H1 (cell line): ENCODE data around the gene TLCD2. TPM values are rescaled to one million over a fixed set of nuclear protein-coding genes. Genes with fewer than 3 reads are reported as not detected.

Source experiments
- BRCA1 ChIP-seq: IDR thresholded peaks from 2 replicates; pipeline ENCODE4 v1.6.1; 2012; ENCODE audit warnings: low read depth, low read length, improper control_type of control experiment
- CHD2 ChIP-seq: IDR thresholded peaks from 2 replicates; pipeline ENCODE4 v1.6.1; 2012; ENCODE audit warnings: low read length, improper control_type of control experiment
- EZH2 ChIP-seq: fragments of 200-600 bp; sonication (generic); IDR thresholded peaks from 2 replicates; pipeline ENCODE4 v1.7.1; 2012; ENCODE audit warnings: low read depth, mild to moderate bottlenecking, moderate library complexity, low read length, inconsistent platforms; ENCODE audit not compliant: severe bottlenecking
- GABPA ChIP-seq: IDR thresholded peaks from 2 replicates; pipeline ENCODE4 v1.6.1; 2011; ENCODE audit warnings: mild to moderate bottlenecking, low read length, moderate library complexity, borderline replicate concordance; ENCODE audit not compliant: insufficient read depth
- HDAC6 ChIP-seq: IDR thresholded peaks from one replicate; pipeline ENCODE4 v1.7.1; 2012; ENCODE audit warnings: low read depth, mild to moderate bottlenecking, inconsistent platforms, low read length, moderate library complexity
- KDM5A ChIP-seq: fragments of 200-600 bp; IDR thresholded peaks from 2 replicates; pipeline ENCODE4 v1.7.1; 2012; ENCODE audit warnings: mild to moderate bottlenecking, low read length, inconsistent platforms, mixed read lengths
- PHF8 ChIP-seq: fragments of 200-600 bp; sonication (generic); conservative IDR thresholded peaks from 2 replicates; pipeline ENCODE4 v1.7.1; 2012; ENCODE audit warnings: low read depth, mild to moderate bottlenecking, inconsistent platforms, low read length, moderate library complexity
- SIRT6 ChIP-seq: IDR thresholded peaks from one replicate; pipeline ENCODE4 v1.7.1; 2012; ENCODE audit warnings: low read length, inconsistent platforms
- SUZ12 ChIP-seq: fragments of 200-600 bp; sonication (generic); IDR thresholded peaks from 2 replicates; pipeline ENCODE4 v1.6.1; 2012; ENCODE audit warnings: mild to moderate bottlenecking, inconsistent platforms, low read length, moderate library complexity, mixed read lengths
- ZNF274 ChIP-seq: IDR thresholded peaks from 2 replicates; pipeline ENCODE4 v1.7.0; 2012; ENCODE audit warnings: low read length, borderline replicate concordance; ENCODE audit errors: extremely low read depth
- polyA plus RNA-seq, 7 experiments: library from polyadenylated mRNA; depleted of rRNA in 3 of 7; stranded (reverse) in 5 of 7; unstranded in 2 of 7; fragments of >200 nt in 5 of 7; fragments of 200-250 nt in 2 of 7; gene quantifications; 1 replicate in 5 of 7; 2 replicates in 1 of 7; 4 replicates in 1 of 7; pipeline versions ENCODE4 v1.2.1 to v1.2.3, GENCODE V29; 2011 to 2013; ENCODE audit warnings: missing spikeins in 2 of 7, mixed read lengths in 2 of 7
- total RNA-seq: library from RNA; stranded (reverse); fragmentation: NEBNext Ultra II Directional; extraction: Animal tissue kit (Norgen Biotek cat#: 25700); gene quantifications from 2 replicates; pipeline ENCODE4 v1.2.1, GENCODE V29; 2021
- TF ChIP-seq, protein P1 (sequence below): fragments of 300-600 bp; sonication (generic); IDR thresholded peaks from 2 replicates; pipeline ENCODE4 v1.7.1; 2012; ENCODE audit warnings: low read length, moderate library complexity, mild to moderate bottlenecking, inconsistent platforms; ENCODE audit not compliant: insufficient replicate concordance
- TF ChIP-seq, protein P2 (sequence below): IDR thresholded peaks from 2 replicates; pipeline ENCODE4 v1.6.1; 2012; ENCODE audit warnings: inconsistent platforms

TLCD2 gene
- total and polyA plus RNA-seq, 2 of the 8 experiments (the other 6 are each of a cell fraction or from before 2014, with no cell fraction given) = 0.47 to 1.4 TPM

DNA sequence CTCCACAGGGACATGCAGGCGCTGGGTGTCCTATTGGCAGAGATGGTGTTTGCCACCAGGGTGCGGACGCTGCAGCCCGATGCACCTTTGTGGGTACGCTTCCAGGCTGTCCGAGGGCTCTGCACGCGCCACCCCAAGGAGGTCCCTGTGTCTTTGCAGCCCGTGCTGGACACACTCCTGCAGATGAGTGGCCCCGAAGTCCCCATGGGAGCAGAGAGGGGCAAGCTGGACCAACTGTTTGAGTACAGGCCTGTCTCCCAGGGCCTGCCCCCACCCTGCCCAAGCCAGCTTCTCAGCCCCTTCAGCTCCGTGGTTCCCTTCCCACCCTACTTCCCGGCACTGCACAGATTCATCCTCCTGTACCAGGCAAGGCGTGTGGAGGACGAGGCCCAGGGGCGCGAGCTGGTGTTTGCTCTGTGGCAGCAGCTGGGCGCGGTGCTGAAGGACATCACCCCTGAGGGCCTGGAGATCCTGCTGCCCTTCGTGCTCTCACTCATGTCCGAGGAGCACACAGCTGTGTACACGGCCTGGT lies 17.1 kb upstream of the TLCD2 start (continued):
- TF ChIP-seq, protein P1, sequence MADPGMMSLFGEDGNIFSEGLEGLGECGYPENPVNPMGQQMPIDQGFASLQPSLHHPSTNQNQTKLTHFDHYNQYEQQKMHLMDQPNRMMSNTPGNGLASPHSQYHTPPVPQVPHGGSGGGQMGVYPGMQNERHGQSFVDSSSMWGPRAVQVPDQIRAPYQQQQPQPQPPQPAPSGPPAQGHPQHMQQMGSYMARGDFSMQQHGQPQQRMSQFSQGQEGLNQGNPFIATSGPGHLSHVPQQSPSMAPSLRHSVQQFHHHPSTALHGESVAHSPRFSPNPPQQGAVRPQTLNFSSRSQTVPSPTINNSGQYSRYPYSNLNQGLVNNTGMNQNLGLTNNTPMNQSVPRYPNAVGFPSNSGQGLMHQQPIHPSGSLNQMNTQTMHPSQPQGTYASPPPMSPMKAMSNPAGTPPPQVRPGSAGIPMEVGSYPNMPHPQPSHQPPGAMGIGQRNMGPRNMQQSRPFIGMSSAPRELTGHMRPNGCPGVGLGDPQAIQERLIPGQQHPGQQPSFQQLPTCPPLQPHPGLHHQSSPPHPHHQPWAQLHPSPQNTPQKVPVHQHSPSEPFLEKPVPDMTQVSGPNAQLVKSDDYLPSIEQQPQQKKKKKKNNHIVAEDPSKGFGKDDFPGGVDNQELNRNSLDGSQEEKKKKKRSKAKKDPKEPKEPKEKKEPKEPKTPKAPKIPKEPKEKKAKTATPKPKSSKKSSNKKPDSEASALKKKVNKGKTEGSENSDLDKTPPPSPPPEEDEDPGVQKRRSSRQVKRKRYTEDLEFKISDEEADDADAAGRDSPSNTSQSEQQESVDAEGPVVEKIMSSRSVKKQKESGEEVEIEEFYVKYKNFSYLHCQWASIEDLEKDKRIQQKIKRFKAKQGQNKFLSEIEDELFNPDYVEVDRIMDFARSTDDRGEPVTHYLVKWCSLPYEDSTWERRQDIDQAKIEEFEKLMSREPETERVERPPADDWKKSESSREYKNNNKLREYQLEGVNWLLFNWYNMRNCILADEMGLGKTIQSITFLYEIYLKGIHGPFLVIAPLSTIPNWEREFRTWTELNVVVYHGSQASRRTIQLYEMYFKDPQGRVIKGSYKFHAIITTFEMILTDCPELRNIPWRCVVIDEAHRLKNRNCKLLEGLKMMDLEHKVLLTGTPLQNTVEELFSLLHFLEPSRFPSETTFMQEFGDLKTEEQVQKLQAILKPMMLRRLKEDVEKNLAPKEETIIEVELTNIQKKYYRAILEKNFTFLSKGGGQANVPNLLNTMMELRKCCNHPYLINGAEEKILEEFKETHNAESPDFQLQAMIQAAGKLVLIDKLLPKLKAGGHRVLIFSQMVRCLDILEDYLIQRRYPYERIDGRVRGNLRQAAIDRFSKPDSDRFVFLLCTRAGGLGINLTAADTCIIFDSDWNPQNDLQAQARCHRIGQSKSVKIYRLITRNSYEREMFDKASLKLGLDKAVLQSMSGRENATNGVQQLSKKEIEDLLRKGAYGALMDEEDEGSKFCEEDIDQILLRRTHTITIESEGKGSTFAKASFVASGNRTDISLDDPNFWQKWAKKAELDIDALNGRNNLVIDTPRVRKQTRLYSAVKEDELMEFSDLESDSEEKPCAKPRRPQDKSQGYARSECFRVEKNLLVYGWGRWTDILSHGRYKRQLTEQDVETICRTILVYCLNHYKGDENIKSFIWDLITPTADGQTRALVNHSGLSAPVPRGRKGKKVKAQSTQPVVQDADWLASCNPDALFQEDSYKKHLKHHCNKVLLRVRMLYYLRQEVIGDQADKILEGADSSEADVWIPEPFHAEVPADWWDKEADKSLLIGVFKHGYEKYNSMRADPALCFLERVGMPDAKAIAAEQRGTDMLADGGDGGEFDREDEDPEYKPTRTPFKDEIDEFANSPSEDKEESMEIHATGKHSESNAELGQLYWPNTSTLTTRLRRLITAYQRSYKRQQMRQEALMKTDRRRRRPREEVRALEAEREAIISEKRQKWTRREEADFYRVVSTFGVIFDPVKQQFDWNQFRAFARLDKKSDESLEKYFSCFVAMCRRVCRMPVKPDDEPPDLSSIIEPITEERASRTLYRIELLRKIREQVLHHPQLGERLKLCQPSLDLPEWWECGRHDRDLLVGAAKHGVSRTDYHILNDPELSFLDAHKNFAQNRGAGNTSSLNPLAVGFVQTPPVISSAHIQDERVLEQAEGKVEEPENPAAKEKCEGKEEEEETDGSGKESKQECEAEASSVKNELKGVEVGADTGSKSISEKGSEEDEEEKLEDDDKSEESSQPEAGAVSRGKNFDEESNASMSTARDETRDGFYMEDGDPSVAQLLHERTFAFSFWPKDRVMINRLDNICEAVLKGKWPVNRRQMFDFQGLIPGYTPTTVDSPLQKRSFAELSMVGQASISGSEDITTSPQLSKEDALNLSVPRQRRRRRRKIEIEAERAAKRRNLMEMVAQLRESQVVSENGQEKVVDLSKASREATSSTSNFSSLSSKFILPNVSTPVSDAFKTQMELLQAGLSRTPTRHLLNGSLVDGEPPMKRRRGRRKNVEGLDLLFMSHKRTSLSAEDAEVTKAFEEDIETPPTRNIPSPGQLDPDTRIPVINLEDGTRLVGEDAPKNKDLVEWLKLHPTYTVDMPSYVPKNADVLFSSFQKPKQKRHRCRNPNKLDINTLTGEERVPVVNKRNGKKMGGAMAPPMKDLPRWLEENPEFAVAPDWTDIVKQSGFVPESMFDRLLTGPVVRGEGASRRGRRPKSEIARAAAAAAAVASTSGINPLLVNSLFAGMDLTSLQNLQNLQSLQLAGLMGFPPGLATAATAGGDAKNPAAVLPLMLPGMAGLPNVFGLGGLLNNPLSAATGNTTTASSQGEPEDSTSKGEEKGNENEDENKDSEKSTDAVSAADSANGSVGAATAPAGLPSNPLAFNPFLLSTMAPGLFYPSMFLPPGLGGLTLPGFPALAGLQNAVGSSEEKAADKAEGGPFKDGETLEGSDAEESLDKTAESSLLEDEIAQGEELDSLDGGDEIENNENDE = no peak
- TF ChIP-seq GABPA (no peak), CHD2 (no peak), BRCA1 (no peak), EZH2 (no peak), HDAC6 (no peak), KDM5A (no peak), PHF8 (no peak), SUZ12 (no peak), SIRT6 (no peak), ZNF274 (no peak)
- TF ChIP-seq, protein P2, sequence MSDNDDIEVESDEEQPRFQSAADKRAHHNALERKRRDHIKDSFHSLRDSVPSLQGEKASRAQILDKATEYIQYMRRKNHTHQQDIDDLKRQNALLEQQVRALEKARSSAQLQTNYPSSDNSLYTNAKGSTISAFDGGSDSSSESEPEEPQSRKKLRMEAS = no peak
